Natural killer cell (primary cell): ENCODE data around the gene DNAJC4. TPM values are rescaled to one million over a fixed set of nuclear protein-coding genes. Genes with fewer than 3 reads are reported as not detected.

Source experiments
- ATAC-seq, 3 donors: fragments of 150-1000 bp in 2 of 3; fragments of 200-7000 bp in 1 of 3; cut with Tn5 transposase; 1 replicate in 1 of 3; 2 replicates in 2 of 3; pipeline ENCODE4 v1.10.0; 2021; ENCODE audit warnings: mild to moderate bottlenecking in 2 of 3, moderate library complexity in 2 of 3
- DNase-seq, 2 donors: peaks; one replicate each; pipeline versions ENCODE4 v3.0.0 to v3.0.0-alpha.2; 2013 to 2021; ENCODE audit warnings: mixed read lengths in 1 of 2
- H3K27ac ChIP-seq: one replicate; pipeline ENCODE4 v1.5.1; 2013; ENCODE audit warnings: mild to moderate bottlenecking, low read length
- H3K27me3 ChIP-seq: one replicate; pipeline ENCODE4 v1.6.1; 2013; ENCODE audit warnings: low read length; ENCODE audit not compliant: control insufficient read depth, insufficient read depth
- H3K36me3 ChIP-seq: one replicate; pipeline ENCODE4 v1.6.1; 2013; ENCODE audit warnings: low read length; ENCODE audit not compliant: control insufficient read depth, insufficient read depth
- H3K4me1 ChIP-seq: one replicate; pipeline ENCODE4 v1.6.1; 2013; ENCODE audit warnings: low read length; ENCODE audit not compliant: control insufficient read depth, insufficient read depth
- H3K4me3 ChIP-seq: one replicate; pipeline ENCODE4 v1.5.1; 2013; ENCODE audit warnings: low read length
- H3K9me3 ChIP-seq: one replicate; pipeline ENCODE4 v1.6.1; 2013; ENCODE audit warnings: low read length; ENCODE audit not compliant: control insufficient read depth, insufficient read depth
- H3K27ac Mint-ChIP-seq, 2 donors: one replicate each; pipeline ENCODE4 v1.8.0; 2022; ENCODE audit warnings: mild to moderate bottlenecking in 2 of 2, mixed read lengths in 2 of 2, moderate library complexity in 1 of 2
- H3K27me3 Mint-ChIP-seq, 2 donors: one replicate each; pipeline ENCODE4 v1.8.0; 2022; ENCODE audit warnings: low read depth in 2 of 2, mixed read lengths in 2 of 2
- H3K36me3 Mint-ChIP-seq: one replicate; pipeline ENCODE4 v1.8.0; 2022; ENCODE audit warnings: mixed read lengths
- H3K4me1 Mint-ChIP-seq, 2 donors: one replicate each; pipeline ENCODE4 v1.8.0; 2022; ENCODE audit warnings: mixed read lengths in 2 of 2
- H3K4me3 Mint-ChIP-seq: one replicate; pipeline ENCODE4 v1.8.0; 2022; ENCODE audit warnings: mild to moderate bottlenecking, moderate library complexity, mixed read lengths
- H3K9me3 Mint-ChIP-seq, 2 donors: one replicate each; pipeline ENCODE4 v1.8.0; 2022; ENCODE audit warnings: mixed read lengths in 2 of 2
- CTCF ChIP-seq: fragments of 200-600 bp; IDR thresholded peaks from one replicate; pipeline ENCODE4 v1.8.0; 2022; ENCODE audit warnings: antibody characterized with exemption
- WGBS: methylation state at CpG from one replicate; pipeline ENCODE4 v1.1.7; 2013; ENCODE audit warnings: missing lambda C conversion rate; ENCODE audit not compliant: insufficient coverage; 5-methylcytosine and 5-hydroxymethylcytosine counted together
- intact Hi-C: fragments of 100-400 bp; cut with micrococcal nuclease; formaldehyde crosslinking; loops from one replicate; pipeline ENCODE4 v1.14.2; 2022
- total RNA-seq, 4 donors: library from RNA; stranded (reverse); fragments of 120-200 nt in 1 of 4; gene quantifications; one replicate each; pipeline versions ENCODE4 v1.2.3 to v1.2.4, GENCODE V29; 2013 to 2022

Gene DNAJC4
- total RNA-seq, 3 donors from 2014 or later (not counting 1 experiment from before 2014, with no cell fraction given) = 45.0 to 47.0 (median 46.6) TPM

- no peak for TF ChIP-seq CTCF
- DNase-seq = no peak
- Histone ChIP-seq H3K4me1 (peaks cover 4% of the 10 kb centered on the region), H3K4me3 (no peak overlapping the region), H3K27ac (no peak overlapping the region), H3K27me3 (no peaks in the 10 kb centered on the region), H3K36me3 (peaks cover 14% of the 10 kb centered on the region), H3K9me3 (no peaks in the 10 kb centered on the region)
- H3K9me3 Mint-ChIP-seq = no peaks in the 10 kb centered on the region
- H3K27me3 Mint-ChIP-seq = no peaks in the 10 kb centered on the region
- WGBS = 95% methylated on average over 8 of the region's 8 CpGs
- H3K36me3 Mint-ChIP-seq = no peaks in the 10 kb centered on the region
- H3K4me3 Mint-ChIP-seq = no peak overlapping the region
- peaks cover 0 to 4% of the 10 kb centered on the region in 2 donors for H3K4me1 Mint-ChIP-seq
- H3K27ac Mint-ChIP-seq = no peak overlapping the region
- ATAC-seq = no peak
- intact Hi-C loops = no loop called here
Observed at GRCh38 chr11:64278576-64279190, 48.3 kb downstream of the DNAJC4 start.

DNA sequence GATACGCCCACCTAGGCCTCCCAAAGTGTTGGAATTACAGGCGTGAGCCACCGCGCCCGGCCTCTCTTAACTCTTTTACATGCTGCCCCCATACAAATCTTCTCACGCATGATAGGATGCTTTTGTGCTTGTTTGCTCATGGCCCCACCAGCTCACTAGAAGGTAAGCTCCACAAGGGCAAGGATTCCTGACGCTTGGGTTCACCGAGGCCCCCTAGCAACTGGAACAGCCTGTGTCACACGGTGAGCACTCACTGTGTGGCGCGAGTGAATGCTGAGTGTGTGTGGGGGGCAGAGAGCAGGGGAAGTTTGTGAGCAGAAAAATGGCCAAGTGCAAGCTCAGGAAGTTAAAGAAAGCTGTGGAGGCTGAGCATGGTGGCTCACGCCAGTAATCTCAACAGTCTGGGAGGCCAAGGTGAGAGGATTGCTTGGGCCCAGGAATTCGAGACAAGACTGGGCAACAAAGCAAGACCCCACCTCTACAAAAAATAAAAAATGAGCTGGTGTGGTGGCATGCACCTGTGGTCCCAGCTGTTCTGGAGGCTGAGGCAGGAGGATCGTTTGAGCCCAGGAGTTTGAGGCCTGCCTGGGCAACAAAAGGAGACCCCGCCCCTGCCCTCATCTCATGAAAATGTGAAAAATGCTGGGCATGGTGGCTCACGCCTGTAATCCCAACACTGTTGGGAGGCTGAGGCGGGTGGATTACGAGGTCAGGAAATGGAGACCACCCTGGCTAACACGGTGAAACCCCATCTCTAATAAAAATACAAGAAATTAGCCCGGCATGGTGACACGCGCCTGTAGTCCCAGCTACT lies 51.8 kb downstream of the DNAJC4 start:
- Histone ChIP-seq H3K4me3 (no peak overlapping the region), H3K4me1 (peaks cover 22% of the 10 kb centered on the region), H3K9me3 (no peaks in the 10 kb centered on the region), H3K27ac (no peak overlapping the region), H3K36me3 (peaks cover 7% of the 10 kb centered on the region), H3K27me3 (no peaks in the 10 kb centered on the region)
- ATAC-seq (no peak), DNase-seq (no peak)
- TF ChIP-seq CTCF = no peak
- peaks cover 12 to 16% of the 10 kb centered on the region in 2 donors for H3K4me1 Mint-ChIP-seq
- no peak overlapping the region for H3K4me3 Mint-ChIP-seq
- WGBS = 96% methylated on average over 21 of the region's 22 CpGs
- no peaks in the 10 kb centered on the region for H3K27me3 Mint-ChIP-seq
- intact Hi-C loops = no loop called here
- peak overlapping the region; percentile 94 to 96 for H3K27ac Mint-ChIP-seq
- H3K36me3 Mint-ChIP-seq = no peaks in the 10 kb centered on the region
- H3K9me3 Mint-ChIP-seq = no peaks in the 10 kb centered on the region

DNA sequence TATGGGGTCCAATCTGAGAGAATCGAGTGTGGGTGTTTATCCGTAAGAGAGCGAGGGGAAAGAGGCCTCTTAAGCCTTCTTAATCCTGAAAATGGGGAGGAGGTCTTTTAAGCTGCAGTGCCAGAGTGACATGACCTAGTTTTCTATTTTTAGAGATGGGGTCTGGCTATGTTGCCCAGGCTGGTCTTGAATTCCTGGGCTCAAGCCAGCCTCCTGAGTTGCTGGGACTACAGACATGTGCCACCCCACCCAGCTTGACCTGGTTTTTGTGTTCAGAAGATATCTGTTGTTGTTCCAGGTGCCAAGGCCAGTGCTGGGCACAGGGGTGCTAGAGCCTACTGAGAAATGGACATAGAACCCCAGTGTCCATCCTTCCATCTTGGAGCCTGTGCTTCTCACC lies 52.7 kb downstream of the DNAJC4 start:
- Histone ChIP-seq H3K36me3 (peaks cover 7% of the 10 kb centered on the region), H3K9me3 (no peaks in the 10 kb centered on the region), H3K4me3 (no peak overlapping the region), H3K27me3 (no peaks in the 10 kb centered on the region), H3K27ac (no peak overlapping the region), H3K4me1 (peaks cover 22% of the 10 kb centered on the region)
- H3K9me3 Mint-ChIP-seq = no peaks in the 10 kb centered on the region
- H3K36me3 Mint-ChIP-seq = no peaks in the 10 kb centered on the region
- H3K4me1 Mint-ChIP-seq = peaks cover 12 to 16% of the 10 kb centered on the region in 2 donors
- H3K27ac Mint-ChIP-seq = peak overlapping the region; percentile 94 to 96
- DNase-seq (no peak), ATAC-seq (no peak)
- no peaks in the 10 kb centered on the region for H3K27me3 Mint-ChIP-seq
- H3K4me3 Mint-ChIP-seq = peak overlapping the region; percentile 56
- 93% methylated on average over 3 of the region's 3 CpGs for WGBS
- TF ChIP-seq CTCF = no peak
- intact Hi-C loops = no loop called here

Other genes starting within 250 kb of the DNAJC4 start
- 10 to 100 TPM; 73.6 to 88.9 (median 82.4) TPM for gene OTUB1, start 244.1 kb upstream of the DNAJC4 start, total RNA-seq
- not detected for gene FLRT1, start 194.6 kb upstream of the DNAJC4 start, total RNA-seq
- 1 to 10 TPM in 2 of 3 donors, under 1 TPM in 1; 0.73 to 3.3 (median 1.8) TPM for gene MACROD1, start 64.4 kb upstream of the DNAJC4 start, total RNA-seq
- 100 to 1,000 TPM in 1 of 3 donors, 10 to 100 TPM in 2; 80.9 to 110 (median 85.1) TPM for gene STIP1, start 44.4 kb upstream of the DNAJC4 start, total RNA-seq
- 100 to 1,000 TPM; 194 to 202 (median 196) TPM for gene FERMT3, start 23.8 kb upstream of the DNAJC4 start, total RNA-seq
- 10 to 100 TPM; 22.7 to 30.8 (median 28.5) TPM for gene TRPT1, start 4.4 kb upstream of the DNAJC4 start, total RNA-seq
- gene NUDT22, start 4.3 kb upstream of the DNAJC4 start, total RNA-seq = 10 to 100 TPM; 59.1 to 79.1 (median 74.8) TPM
- 10 to 100 TPM; 30.7 to 38.7 (median 37.3) TPM for gene VEGFB, start 4.0 kb downstream of the DNAJC4 start, total RNA-seq
- 10 to 100 TPM; 26.4 to 39.3 (median 30.3) TPM for gene FKBP2, start 10.5 kb downstream of the DNAJC4 start, total RNA-seq
- 10 to 100 TPM; 16.9 to 21.3 (median 21.0) TPM for gene PPP1R14B, start 16.4 kb downstream of the DNAJC4 start, total RNA-seq
- gene PLCB3, start 21.0 kb downstream of the DNAJC4 start, total RNA-seq = 1 to 10 TPM; 5.4 to 7.6 (median 5.5) TPM
- gene BAD, start 54.1 kb downstream of the DNAJC4 start, total RNA-seq = 10 to 100 TPM; 30.6 to 35.8 (median 31.6) TPM
- 10 to 100 TPM; 29.1 to 61.3 (median 34.4) TPM for gene GPR137, start 55.3 kb downstream of the DNAJC4 start, total RNA-seq
- under 1 TPM in 2 of 3 donors, not detected in 1; 0.30 to 0.86 TPM for gene KCNK4, start 60.8 kb downstream of the DNAJC4 start, total RNA-seq
- under 1 TPM in 2 of 3 donors, not detected in 1; 0.80 to 0.90 TPM for gene CATSPERZ, start 69.8 kb downstream of the DNAJC4 start, total RNA-seq
- 10 to 100 TPM; 47.1 to 51.3 (median 50.0) TPM for gene ESRRA, start 75.0 kb downstream of the DNAJC4 start, total RNA-seq
- gene TRMT112, start 87.0 kb downstream of the DNAJC4 start, total RNA-seq = 100 to 1,000 TPM in 2 of 3 donors, 10 to 100 TPM in 1; 98.4 to 106 (median 105) TPM
- gene PRDX5, start 87.6 kb downstream of the DNAJC4 start, total RNA-seq = 100 to 1,000 TPM in 1 of 3 donors, 10 to 100 TPM in 2; 85.9 to 104 (median 88.8) TPM
- gene CCDC88B, start 109.7 kb downstream of the DNAJC4 start, total RNA-seq = 100 to 1,000 TPM; 262 to 276 (median 272) TPM
- 10 to 100 TPM; 27.6 to 36.0 (median 34.4) TPM for gene RPS6KA4, start 128.6 kb downstream of the DNAJC4 start, total RNA-seq